ENCODE data around the gene SERPINA10. TPM values are rescaled to one million over a fixed set of nuclear protein-coding genes. Genes with fewer than 3 reads are reported as not detected.

SERPINA10 gene
- total and polyA plus RNA-seq, 7 donors: not detected

- no peak for ATAC-seq
- Histone ChIP-seq H3K9me3 (no peaks in the 10 kb centered on the region), H3K27me3 (ENCODE audit: insufficient read depth in 3 of 3, low read length in 2 of 3) (peaks cover 0 to 4% (median 0%) of the 10 kb centered on the region in 3 donors), H3K36me3 (ENCODE audit: insufficient read depth in 1 of 2, low read depth in 1 of 2) (no peaks in the 10 kb centered on the region), H3K27ac (no peak overlapping the region), H3K4me1 (no peaks in the 10 kb centered on the region), H3K4me3 (no peak overlapping the region)
- DNase-seq: no peak
- intact Hi-C loops (cut with DNase I): no loop called here
- TF ChIP-seq CTCF (IDR thresholded peaks at IDR 0.05): no peak
Observed at GRCh38 chr14:94237046-94237445, 56.0 kb downstream of the SERPINA10 start.

Other genes starting within 250 kb of the SERPINA10 start
- 100 to 1,000 TPM; 145 to 190 (median 171) TPM for gene DDX24, start 212.1 kb downstream of the SERPINA10 start, total RNA-seq
- 100 to 1,000 TPM in 1 of 3 donors, 10 to 100 TPM in 2; 66.5 to 124 (median 79.7) TPM for gene DDX24, start 212.1 kb downstream of the SERPINA10 start, polyA plus RNA-seq
- gene IFI27L1, start 212.0 kb downstream of the SERPINA10 start, total RNA-seq: 10 to 100 TPM in 1 of 4 donors, 1 to 10 TPM in 3; 6.5 to 14.4 (median 7.8) TPM
- 10 to 100 TPM; 10.4 to 15.0 (median 10.6) TPM for gene IFI27L1, start 212.0 kb downstream of the SERPINA10 start, polyA plus RNA-seq
- gene IFI27, start 182.5 kb downstream of the SERPINA10 start, total RNA-seq: 100 to 1,000 TPM in 1 of 4 donors, 10 to 100 TPM in 3; 52.8 to 119 (median 82.2) TPM
- 100 to 1,000 TPM in 2 of 3 donors, 10 to 100 TPM in 1; 93.5 to 229 (median 208) TPM for gene IFI27, start 182.5 kb downstream of the SERPINA10 start, polyA plus RNA-seq
- gene IFI27L2, start 163.7 kb downstream of the SERPINA10 start, total RNA-seq: 1 to 10 TPM; 5.3 to 6.9 (median 6.2) TPM
- 10 to 100 TPM in 2 of 3 donors, 1 to 10 TPM in 1; 4.9 to 12.5 (median 12.2) TPM for gene IFI27L2, start 163.7 kb downstream of the SERPINA10 start, polyA plus RNA-seq
- under 1 TPM in 3 of 4 donors, not detected in 1; 0.13 to 0.73 (median 0.49) TPM for gene PPP4R4, start 118.9 kb downstream of the SERPINA10 start, total RNA-seq
- under 1 TPM; 0.01 to 0.25 (median 0.09) TPM for gene PPP4R4, start 118.9 kb downstream of the SERPINA10 start, polyA plus RNA-seq
- not detected for gene SERPINA6, start 30.1 kb upstream of the SERPINA10 start, total RNA-seq
- not detected for gene SERPINA6, start 30.1 kb upstream of the SERPINA10 start, polyA plus RNA-seq
- gene SERPINA2, start 73.4 kb upstream of the SERPINA10 start, total RNA-seq: not detected
- not detected for gene SERPINA2, start 73.4 kb upstream of the SERPINA10 start, polyA plus RNA-seq
- gene SERPINA1, start 95.3 kb upstream of the SERPINA10 start, total RNA-seq: 1 to 10 TPM; 2.6 to 5.5 (median 4.7) TPM
- gene SERPINA1, start 95.3 kb upstream of the SERPINA10 start, polyA plus RNA-seq: 1 to 10 TPM in 2 of 3 donors, under 1 TPM in 1; 0.78 to 3.0 (median 2.8) TPM
- gene SERPINA11, start 159.5 kb upstream of the SERPINA10 start, total RNA-seq: not detected
- not detected for gene SERPINA11, start 159.5 kb upstream of the SERPINA10 start, polyA plus RNA-seq
- not detected for gene SERPINA9, start 182.9 kb upstream of the SERPINA10 start, total RNA-seq
- not detected for gene SERPINA9, start 182.9 kb upstream of the SERPINA10 start, polyA plus RNA-seq
- gene SERPINA12, start 216.2 kb upstream of the SERPINA10 start, total RNA-seq: not detected
- not detected for gene SERPINA12, start 216.2 kb upstream of the SERPINA10 start, polyA plus RNA-seq